Right hindlimb (tissue), 1 donor: ENCODE data around the gene OR8A1.

Source experiments
- DNase-seq: peaks from one replicate; pipeline ENCODE4 v3.0.0-alpha.2; 2018

The OR8A1 gene

GRCh38 chr11:124569697-124570096, at the start of gene OR8A1:
Gene OR8A1, plus strand, starts transcription at chr11:124569997. Its CDS starts 123 bp downstream, at chr11:124570120.
- DNase-seq: no peak

- DNase-seq: no peak
Observed at GRCh38 chr11:124520550-124520854, 49.3 kb upstream of the OR8A1 start.

- no peak for DNase-seq
Observed at GRCh38 chr11:124533626-124534025, 36.2 kb upstream of the OR8A1 start.

GRCh38 chr11:124534051-124534450, 35.7 kb upstream of the OR8A1 start:
- no peak for DNase-seq

- DNase-seq: no peak
Observed at GRCh38 chr11:124535552-124536232, 34.1 kb upstream of the OR8A1 start.

GRCh38 chr11:124536520-124536919, 33.3 kb upstream of the OR8A1 start:
- DNase-seq: peak; percentile 31

- peak; percentile 42 for DNase-seq
Observed at GRCh38 chr11:124538019-124538418, 31.8 kb upstream of the OR8A1 start.

GRCh38 chr11:124541204-124541603, 28.6 kb upstream of the OR8A1 start:
- no peak for DNase-seq

GRCh38 chr11:124543145-124543544, 26.7 kb upstream of the OR8A1 start:
- no peak for DNase-seq

GRCh38 chr11:124543554-124543953, 26.2 kb upstream of the OR8A1 start, which contains the start of gene OR8B12:
Gene OR8B12, minus strand, starts transcription at chr11:124543654. Its CDS starts 0 bp downstream, at chr11:124543654.
- no peak for DNase-seq

GRCh38 chr11:124551189-124551588, 18.6 kb upstream of the OR8A1 start:
- DNase-seq: no peak

GRCh38 chr11:124551987-124552386, 17.8 kb upstream of the OR8A1 start:
- no peak for DNase-seq

GRCh38 chr11:124556828-124557227, 13.0 kb upstream of the OR8A1 start:
- DNase-seq: no peak

- no peak for DNase-seq
Observed at GRCh38 chr11:124570160-124570559, 363 bp downstream of the OR8A1 start.

- peak; percentile 46 for DNase-seq
Observed at GRCh38 chr11:124577716-124578427, 8.1 kb downstream of the OR8A1 start.

- DNase-seq: no peak
Observed at GRCh38 chr11:124578761-124579160, 9.0 kb downstream of the OR8A1 start.

- DNase-seq: no peak
Observed at GRCh38 chr11:124581817-124582216, 12.0 kb downstream of the OR8A1 start.

GRCh38 chr11:124582565-124582964, 12.8 kb downstream of the OR8A1 start:
- DNase-seq: no peak

- no peak for DNase-seq
Observed at GRCh38 chr11:124583781-124584180, 14.0 kb downstream of the OR8A1 start.

GRCh38 chr11:124584681-124585372, 15.0 kb downstream of the OR8A1 start:
- DNase-seq: no peak

GRCh38 chr11:124586238-124586860, 16.6 kb downstream of the OR8A1 start:
- DNase-seq: peak; percentile 67

- no peak for DNase-seq
Observed at GRCh38 chr11:124591430-124591829, 21.6 kb downstream of the OR8A1 start.

- DNase-seq: no peak
Observed at GRCh38 chr11:124592627-124593026, 22.8 kb downstream of the OR8A1 start.
